Stomach (tissue), 4 donors: ENCODE data around the gene NRG3.

Experiments used
- EP300 ChIP-seq: sonication (generic); formaldehyde crosslinking; IDR thresholded peaks from one replicate; pipeline ENCODE4 v1.6.1; 2017; ENCODE audit warnings: antibody characterized with exemption
- POLR2A ChIP-seq, 4 donors: fragments of 450-650 bp; IDR thresholded peaks; one replicate each; pipeline ENCODE4 v1.6.1; 2016; ENCODE audit warnings: antibody characterized with exemption in 4 of 4, control low read depth in 2 of 4, mild to moderate bottlenecking in 1 of 4, moderate library complexity in 1 of 4
- POLR2AphosphoS5 ChIP-seq, 3 donors: sonication (generic); formaldehyde crosslinking; IDR thresholded peaks; one replicate each; pipeline ENCODE4 v1.6.1; 2016; ENCODE audit warnings: antibody characterized with exemption in 3 of 3
- TF ChIP-seq, protein P1 (sequence below), 7 experiments: fragments of 450-650 bp in 4 of 7; fragments of 200-600 bp in 3 of 7; sonication (generic) in 3 of 7; IDR thresholded peaks; one replicate each; pipeline ENCODE4 v1.5.1; 2016 to 2019; ENCODE audit warnings: antibody characterized with exemption in 7 of 7, control low read depth in 2 of 7, mild to moderate bottlenecking in 1 of 7

DNA sequence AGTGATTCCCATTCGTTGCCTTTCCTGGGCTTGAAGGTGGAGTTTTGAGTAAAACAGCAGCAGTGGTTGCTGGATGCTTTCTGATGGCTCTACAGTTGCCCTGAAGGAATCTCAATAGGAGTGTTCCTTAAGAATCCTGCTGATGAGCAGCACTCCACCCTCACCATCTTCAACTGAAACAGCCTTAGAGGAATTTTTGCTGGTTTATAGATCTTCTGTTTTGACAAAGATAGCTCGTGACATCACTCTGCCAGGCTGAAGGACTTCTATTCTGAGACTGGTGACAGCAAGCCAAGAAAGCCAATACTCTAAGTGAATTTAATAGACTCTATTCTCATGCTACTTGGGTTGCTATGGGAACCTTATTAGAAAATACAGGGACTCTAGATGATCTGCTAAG lies 1014.7 kb downstream of the NRG3 start:
- TF ChIP-seq POLR2AphosphoS5 (IDR thresholded peaks at IDR 0.05) = no peak
- TF ChIP-seq, protein P1, sequence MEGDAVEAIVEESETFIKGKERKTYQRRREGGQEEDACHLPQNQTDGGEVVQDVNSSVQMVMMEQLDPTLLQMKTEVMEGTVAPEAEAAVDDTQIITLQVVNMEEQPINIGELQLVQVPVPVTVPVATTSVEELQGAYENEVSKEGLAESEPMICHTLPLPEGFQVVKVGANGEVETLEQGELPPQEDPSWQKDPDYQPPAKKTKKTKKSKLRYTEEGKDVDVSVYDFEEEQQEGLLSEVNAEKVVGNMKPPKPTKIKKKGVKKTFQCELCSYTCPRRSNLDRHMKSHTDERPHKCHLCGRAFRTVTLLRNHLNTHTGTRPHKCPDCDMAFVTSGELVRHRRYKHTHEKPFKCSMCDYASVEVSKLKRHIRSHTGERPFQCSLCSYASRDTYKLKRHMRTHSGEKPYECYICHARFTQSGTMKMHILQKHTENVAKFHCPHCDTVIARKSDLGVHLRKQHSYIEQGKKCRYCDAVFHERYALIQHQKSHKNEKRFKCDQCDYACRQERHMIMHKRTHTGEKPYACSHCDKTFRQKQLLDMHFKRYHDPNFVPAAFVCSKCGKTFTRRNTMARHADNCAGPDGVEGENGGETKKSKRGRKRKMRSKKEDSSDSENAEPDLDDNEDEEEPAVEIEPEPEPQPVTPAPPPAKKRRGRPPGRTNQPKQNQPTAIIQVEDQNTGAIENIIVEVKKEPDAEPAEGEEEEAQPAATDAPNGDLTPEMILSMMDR (IDR thresholded peaks at IDR 0.05) = no peak
- no peak for TF ChIP-seq EP300
- TF ChIP-seq POLR2A (IDR thresholded peaks at IDR 0.05) = no peak
